ENCODE measurements around the gene MYH15.

The MYH15 gene

GRCh38 chr3:108509263-108509662 lies 1.1 kb downstream of the MYH15 start:
- DNase-seq, result no peak

- no peak for DNase-seq
Measured at GRCh38 chr3:108507902-108508301, 2.5 kb downstream of the MYH15 start.

GRCh38 chr3:108505811-108506210 lies 4.6 kb downstream of the MYH15 start:
- no peak for DNase-seq

- DNase-seq, result no peak
Measured at GRCh38 chr3:108503722-108504121, 6.7 kb downstream of the MYH15 start.

- DNase-seq, result no peak
Measured at GRCh38 chr3:108501535-108501934, 8.9 kb downstream of the MYH15 start.

GRCh38 chr3:108500728-108501127 lies 9.7 kb downstream of the MYH15 start:
- DNase-seq, result no peak

GRCh38 chr3:108497271-108497670 lies 13.1 kb downstream of the MYH15 start:
- no peak for DNase-seq

- no peak for DNase-seq
Measured at GRCh38 chr3:108495717-108496116, 14.7 kb downstream of the MYH15 start.

GRCh38 chr3:108494906-108495531 lies 15.4 kb downstream of the MYH15 start:
- DNase-seq, result no peak

- DNase-seq, result no peak
Measured at GRCh38 chr3:108493862-108494261, 16.5 kb downstream of the MYH15 start.

- no peak for DNase-seq
Measured at GRCh38 chr3:108491456-108491855, 18.9 kb downstream of the MYH15 start.

GRCh38 chr3:108489776-108490175 lies 20.6 kb downstream of the MYH15 start:
- peak in 3 of 5 donors; percentile 8 to 49 (median 36) for DNase-seq

- no peak for DNase-seq
Measured at GRCh38 chr3:108488631-108489030, 21.8 kb downstream of the MYH15 start.

GRCh38 chr3:108487439-108487838 lies 23.0 kb downstream of the MYH15 start:
- no peak for DNase-seq

GRCh38 chr3:108486941-108487340 lies 23.5 kb downstream of the MYH15 start:
- no peak for DNase-seq

- DNase-seq, result no peak
Measured at GRCh38 chr3:108486338-108486737, 24.1 kb downstream of the MYH15 start.

GRCh38 chr3:108485146-108485545 lies 25.2 kb downstream of the MYH15 start:
- DNase-seq, result no peak

- no peak for DNase-seq
Measured at GRCh38 chr3:108479224-108479623, 31.2 kb downstream of the MYH15 start.

- peak in 4 of 5 donors; percentile 22 to 53 (median 42) for DNase-seq
Measured at GRCh38 chr3:108477511-108478147, 32.8 kb downstream of the MYH15 start.

GRCh38 chr3:108475220-108475782 lies 35.1 kb downstream of the MYH15 start:
- no peak for DNase-seq

- DNase-seq, result no peak
Measured at GRCh38 chr3:108474581-108474980, 35.8 kb downstream of the MYH15 start.

GRCh38 chr3:108473711-108474110 lies 36.7 kb downstream of the MYH15 start:
- DNase-seq, result no peak

GRCh38 chr3:108472001-108472591 lies 38.3 kb downstream of the MYH15 start:
- peak in 1 of 5 donors; percentile 43 for DNase-seq

GRCh38 chr3:108471426-108471825 lies 39.0 kb downstream of the MYH15 start:
- no peak for DNase-seq

All from T-helper 1 cell (primary cell).